Measurements from ENCODE around the gene CMIP. TPM values are rescaled to one million over a fixed set of nuclear protein-coding genes. Genes with fewer than 3 reads are reported as not detected.

The CMIP gene
- total RNA-seq, 1 experiment from 2014 or later, result 48.2 TPM

GRCh38 chr16:81401035-81401950 is 43.3 kb upstream of the CMIP start:
- no peak overlapping the region for H3K4me2 ChIP-seq (ENCODE audit: insufficient read depth, insufficient read length, low read length)
- H3K9ac ChIP-seq (ENCODE audit: extremely low read depth, insufficient read length, low read length), result no peak overlapping the region

More at GRCh38 chr16:81401035-81401950, 43.3 kb upstream of the CMIP start:
- Histone ChIP-seq H2AFZ (ENCODE audit: low read length) (no peak overlapping the region), H3K79me1 (ENCODE audit: insufficient read depth, low read depth, low read length, poor library complexity, severe bottlenecking) (no peaks in the 10 kb centered on the region), H4K20me1 (ENCODE audit: control insufficient read depth, insufficient read depth, insufficient read length) (no peaks in the 10 kb centered on the region), H3K4me1 (ENCODE audit: insufficient read depth, low read length) (no peaks in the 10 kb centered on the region), H2AK5ac (ENCODE audit: insufficient read length, low read length) (no peak overlapping the region), H3K27me3 (ENCODE audit: insufficient read depth, low read length) (no peaks in the 10 kb centered on the region), H2BK5ac (ENCODE audit: insufficient read length, low read length) (no peak overlapping the region), H2BK120ac (ENCODE audit: low read depth, low read length, poor library complexity, severe bottlenecking) (no peak overlapping the region), H2BK12ac (ENCODE audit: insufficient read length, low read depth, low read length) (no peak overlapping the region), H3K9me3 (ENCODE audit: control insufficient read depth, low read depth, low read length) (no peaks in the 10 kb centered on the region), H4K91ac (ENCODE audit: insufficient read length, low read depth, low read length) (no peak overlapping the region), H3K14ac (ENCODE audit: insufficient read depth, low read length) (no peak overlapping the region), H3K4ac (ENCODE audit: low read depth, low read length) (no peak overlapping the region), H2BK20ac (ENCODE audit: low read depth, low read length, poor library complexity, severe bottlenecking) (no peak overlapping the region), H2BK15ac (ENCODE audit: low read depth, low read length) (no peak overlapping the region), H4K5ac (ENCODE audit: insufficient read length, low read depth, low read length) (no peak overlapping the region), H3T11ph (ENCODE audit: low read length) (no peak overlapping the region), H3K23me2 (ENCODE audit: insufficient read length, low read depth, low read length, poor library complexity, severe bottlenecking) (peaks cover 3% of the 10 kb centered on the region), H3K23ac (ENCODE audit: insufficient read length, low read depth, low read length) (no peak overlapping the region), H3K79me2 (ENCODE audit: insufficient read depth, low read length) (no peaks in the 10 kb centered on the region), H4K8ac (replicated peaks; ENCODE audit: insufficient read length, low read depth, low read length) (no peak overlapping the region), H3K56ac (ENCODE audit: insufficient read length, low read depth, low read length) (no peak overlapping the region), H3K18ac (ENCODE audit: insufficient read length, low read depth, low read length) (no peak overlapping the region), H3K27ac (ENCODE audit: insufficient read length, low read depth, low read length) (no peak overlapping the region)
- H3K4me1 Mint-ChIP-seq, result peaks cover 3 to 6% of the 10 kb centered on the region in 2 experiments; a peak in 2 of 4 replicates
- H3K27me3 Mint-ChIP-seq (ENCODE audit: low read depth), result peaks cover 22% of the 10 kb centered on the region
- no CpG with 5 or more reads among the region's 19 CpGs for WGBS (ENCODE audit: extremely low coverage, insufficient read length, low lambda C conversion rate)
- H3K27ac Mint-ChIP-seq, result peak overlapping the region in 1 of 3 experiments; percentile 29; a peak in 1 of 7 replicates
- peaks cover 7 to 10% of the 10 kb centered on the region in 2 experiments; a peak in 4 of 5 replicates for H3K9me3 Mint-ChIP-seq
- no peak overlapping the region for H3K4me3 Mint-ChIP-seq
- no peak for DNase-seq
- no peak for TF ChIP-seq CTCF (conservative IDR thresholded peaks at IDR 0.05)
- no peaks in the 10 kb centered on the region; a peak in 1 of 7 replicates for H3K36me3 Mint-ChIP-seq (ENCODE audit: insufficient read depth in 1 of 3, low read depth in 3 of 3)

All from H9 (cell line).